ENCODE data around the gene AMBP.

Gene AMBP

DNA sequence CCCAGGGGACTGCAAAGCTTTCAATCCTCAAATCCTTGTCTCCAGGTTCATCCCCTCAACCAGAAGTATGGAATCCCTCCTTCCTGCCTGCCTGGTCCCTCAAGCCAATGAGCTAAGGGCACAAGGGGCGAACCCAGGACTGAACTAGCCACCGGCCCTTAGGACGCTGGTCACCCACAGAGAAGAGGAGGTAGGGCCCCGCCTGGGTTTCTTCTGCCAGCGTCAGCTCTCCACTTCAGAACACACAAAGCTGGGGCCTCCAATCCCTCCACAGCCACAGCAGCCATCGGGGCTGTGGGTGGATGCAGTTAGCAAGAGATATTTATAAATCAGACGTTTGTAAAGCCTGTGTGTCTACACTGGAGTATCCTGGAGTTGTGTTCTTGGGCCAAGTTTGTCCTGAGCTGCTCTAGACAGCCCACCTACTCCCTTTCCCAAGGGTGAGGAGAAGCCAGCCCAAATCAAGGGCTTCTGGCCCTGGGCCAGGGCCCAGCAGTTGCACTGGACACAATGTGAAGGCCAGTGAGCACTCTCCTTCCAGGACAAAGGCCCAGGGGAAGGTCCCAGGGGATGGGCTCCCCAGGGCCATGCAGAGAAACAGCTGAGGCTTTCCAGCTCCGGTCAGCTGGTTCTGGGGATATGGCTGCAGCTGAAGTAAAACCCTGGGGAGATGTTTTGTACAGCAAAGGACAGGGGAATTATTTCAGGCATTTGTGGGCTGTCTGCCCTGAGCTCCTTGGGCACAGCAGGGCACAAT, 18.9 kb downstream of the AMBP start:
- no peak overlapping the region for H3K4me3 ChIP-seq (ENCODE audit: low read depth, low read length)
- DNase-seq (ENCODE audit: low read depth, low spot score): no peak
- POLR2A ChIA-PET: no interaction called here
- TF ChIP-seq, protein P1, sequence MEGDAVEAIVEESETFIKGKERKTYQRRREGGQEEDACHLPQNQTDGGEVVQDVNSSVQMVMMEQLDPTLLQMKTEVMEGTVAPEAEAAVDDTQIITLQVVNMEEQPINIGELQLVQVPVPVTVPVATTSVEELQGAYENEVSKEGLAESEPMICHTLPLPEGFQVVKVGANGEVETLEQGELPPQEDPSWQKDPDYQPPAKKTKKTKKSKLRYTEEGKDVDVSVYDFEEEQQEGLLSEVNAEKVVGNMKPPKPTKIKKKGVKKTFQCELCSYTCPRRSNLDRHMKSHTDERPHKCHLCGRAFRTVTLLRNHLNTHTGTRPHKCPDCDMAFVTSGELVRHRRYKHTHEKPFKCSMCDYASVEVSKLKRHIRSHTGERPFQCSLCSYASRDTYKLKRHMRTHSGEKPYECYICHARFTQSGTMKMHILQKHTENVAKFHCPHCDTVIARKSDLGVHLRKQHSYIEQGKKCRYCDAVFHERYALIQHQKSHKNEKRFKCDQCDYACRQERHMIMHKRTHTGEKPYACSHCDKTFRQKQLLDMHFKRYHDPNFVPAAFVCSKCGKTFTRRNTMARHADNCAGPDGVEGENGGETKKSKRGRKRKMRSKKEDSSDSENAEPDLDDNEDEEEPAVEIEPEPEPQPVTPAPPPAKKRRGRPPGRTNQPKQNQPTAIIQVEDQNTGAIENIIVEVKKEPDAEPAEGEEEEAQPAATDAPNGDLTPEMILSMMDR (IDR thresholded peaks at IDR 0.05; ENCODE audit: insufficient read depth, low read length, missing control alignments): no peak
- CTCF ChIA-PET: interaction anchor here (1.0 to 1.8 kb wide), 6 partner anchors 8 to 249 kb away, joined by 3 to 8 read pairs (median 4); no protein-coding TSS in a partner anchor

DNA sequence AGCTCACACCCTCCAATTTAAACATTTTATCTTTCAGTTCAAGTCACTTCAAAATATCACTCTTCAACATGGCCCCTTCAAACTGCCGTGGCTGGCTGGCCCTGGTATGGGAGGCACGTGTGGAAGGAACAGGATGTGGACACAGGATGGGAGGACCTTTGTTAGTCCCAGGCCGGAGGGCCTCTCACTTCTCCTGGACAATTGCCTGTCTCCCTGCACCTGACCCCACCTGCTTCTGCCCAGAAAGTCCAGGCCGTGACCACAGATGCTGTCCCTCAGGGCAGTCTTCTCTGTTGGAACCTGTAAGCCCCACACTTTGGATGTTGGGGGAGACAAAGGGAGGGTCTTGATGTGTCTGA, 19.4 kb downstream of the AMBP start:
- TF ChIP-seq, protein P1 (IDR thresholded peaks at IDR 0.05; ENCODE audit: insufficient read depth, low read length, missing control alignments): no peak
- ChIA-PET CTCF (interaction anchor here (1.0 to 1.8 kb wide), 4 partner anchors 23 to 232 kb away, joined by 3 to 8 read pairs (median 4); no protein-coding TSS in a partner anchor), POLR2A (interaction anchor here (0.5 kb wide), 1 partner anchor 112 kb away, joined by 3 read pairs; no protein-coding TSS in a partner anchor)
- no peak for DNase-seq (ENCODE audit: low read depth, low spot score)
- H3K4me3 ChIP-seq (ENCODE audit: low read depth, low read length): no peak overlapping the region

GRCh38 chr9:114057161-114057885, 20.8 kb downstream of the AMBP start:
- no peak for DNase-seq (ENCODE audit: low read depth, low spot score)
- TF ChIP-seq, protein P1 (IDR thresholded peaks at IDR 0.05; ENCODE audit: insufficient read depth, low read length, missing control alignments): no peak
- H3K4me3 ChIP-seq (ENCODE audit: low read depth, low read length): no peak overlapping the region
- ChIA-PET CTCF (interaction anchor here (1.5 kb wide), 1 partner anchor 24 kb away, joined by 4 read pairs; no protein-coding TSS in a partner anchor), POLR2A (no interaction called here)

DNA sequence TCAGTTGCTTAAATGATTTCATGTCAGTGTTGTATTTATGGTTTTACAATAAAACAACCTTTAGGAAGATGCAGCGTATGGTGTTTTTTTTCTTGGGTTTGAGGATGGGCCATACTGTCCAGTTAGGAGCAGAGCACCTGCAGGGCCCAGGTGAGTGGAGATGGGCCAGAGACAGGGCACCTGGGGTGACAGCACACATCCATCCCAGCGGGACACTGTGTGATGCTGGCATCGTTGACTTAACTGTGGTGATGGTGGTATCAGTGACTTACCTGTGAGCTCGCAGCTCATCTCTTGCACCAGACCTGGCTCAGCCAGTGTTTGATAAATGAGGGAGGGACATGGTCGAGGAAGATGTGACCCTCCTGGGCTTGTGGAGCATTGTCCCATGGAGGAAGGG, 21.6 kb downstream of the AMBP start:
- POLR2A ChIA-PET: no interaction called here
- TF ChIP-seq, protein P1 (IDR thresholded peaks at IDR 0.05; ENCODE audit: insufficient read depth, low read length, missing control alignments): no peak
- DNase-seq (ENCODE audit: low read depth, low spot score): no peak
- no peak overlapping the region for H3K4me3 ChIP-seq (ENCODE audit: low read depth, low read length)
- CTCF ChIA-PET: no interaction called here

GRCh38 chr9:114055894-114056293, 22.2 kb downstream of the AMBP start:
- no peak overlapping the region for H3K4me3 ChIP-seq (ENCODE audit: low read depth, low read length)
- DNase-seq (ENCODE audit: low read depth, low spot score): no peak
- ChIA-PET CTCF (no interaction called here), POLR2A (no interaction called here)
- TF ChIP-seq, protein P1 (IDR thresholded peaks at IDR 0.05; ENCODE audit: insufficient read depth, low read length, missing control alignments): no peak

DNA sequence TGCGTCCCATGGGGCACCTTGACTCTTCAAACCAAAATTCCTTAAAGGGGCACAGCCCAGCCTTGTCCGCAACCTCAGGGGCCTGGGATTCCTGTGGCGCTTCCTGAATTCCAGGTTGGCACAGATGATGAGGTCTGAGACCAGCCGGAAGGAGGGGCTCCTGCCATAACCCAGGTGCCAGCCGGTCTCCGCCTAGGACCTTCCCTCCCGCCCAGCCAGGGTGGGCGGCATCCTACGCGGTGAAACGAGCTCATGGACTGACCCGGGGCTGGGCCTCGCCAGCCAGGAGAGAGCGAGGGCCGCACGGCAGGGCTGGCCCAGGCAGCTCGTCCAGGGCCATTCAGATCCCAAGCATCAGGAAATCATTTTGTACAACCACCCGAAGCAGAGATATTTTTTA, 23.0 kb downstream of the AMBP start:
- DNase-seq (ENCODE audit: low read depth, low spot score): no peak
- POLR2A ChIA-PET: no interaction called here
- H3K4me3 ChIP-seq (ENCODE audit: low read depth, low read length): no peak overlapping the region
- TF ChIP-seq, protein P1 (IDR thresholded peaks at IDR 0.05; ENCODE audit: insufficient read depth, low read length, missing control alignments): no peak
- CTCF ChIA-PET: interaction anchor here (0.8 kb wide), 1 partner anchor 28 kb away, joined by 3 read pairs; no protein-coding TSS in a partner anchor
